Hepatocyte (in vitro differentiated cells): ENCODE measurements around the gene RNF130.

Source experiments
- EZH2 ChIP-seq: fragments of 200-600 bp; sonication (generic); IDR thresholded peaks from 2 replicates; pipeline ENCODE4 v1.6.1; 2016; ENCODE audit warnings: antibody characterized with exemption, mild to moderate bottlenecking, borderline replicate concordance
- TF ChIP-seq, protein P1 (sequence below): fragments of 200-600 bp; sonication (generic); IDR thresholded peaks from 2 replicates; pipeline ENCODE4 v1.5.1; 2016; ENCODE audit warnings: antibody characterized with exemption, mild to moderate bottlenecking; ENCODE audit not compliant: poor library complexity

DNA sequence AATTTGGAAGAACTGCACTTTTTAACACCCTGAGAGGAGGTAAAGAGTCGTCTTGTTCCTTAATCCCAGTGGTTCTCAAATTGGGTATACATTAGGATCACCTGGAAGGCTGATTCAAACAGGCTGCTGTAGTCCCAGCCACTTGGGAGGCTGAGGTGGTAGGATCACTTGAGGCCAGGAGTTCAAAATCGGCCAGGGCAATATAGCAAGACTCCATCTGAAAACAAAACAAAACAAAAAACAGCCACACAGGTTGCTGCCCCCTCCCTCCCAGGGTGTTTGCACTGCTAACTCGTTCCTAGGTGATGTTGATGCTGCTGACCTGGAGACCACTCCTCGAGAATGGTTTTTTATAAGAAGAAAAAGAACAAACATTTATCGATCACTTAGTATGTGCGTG lies 162.3 kb downstream of the RNF130 start:
- TF ChIP-seq, protein P1, sequence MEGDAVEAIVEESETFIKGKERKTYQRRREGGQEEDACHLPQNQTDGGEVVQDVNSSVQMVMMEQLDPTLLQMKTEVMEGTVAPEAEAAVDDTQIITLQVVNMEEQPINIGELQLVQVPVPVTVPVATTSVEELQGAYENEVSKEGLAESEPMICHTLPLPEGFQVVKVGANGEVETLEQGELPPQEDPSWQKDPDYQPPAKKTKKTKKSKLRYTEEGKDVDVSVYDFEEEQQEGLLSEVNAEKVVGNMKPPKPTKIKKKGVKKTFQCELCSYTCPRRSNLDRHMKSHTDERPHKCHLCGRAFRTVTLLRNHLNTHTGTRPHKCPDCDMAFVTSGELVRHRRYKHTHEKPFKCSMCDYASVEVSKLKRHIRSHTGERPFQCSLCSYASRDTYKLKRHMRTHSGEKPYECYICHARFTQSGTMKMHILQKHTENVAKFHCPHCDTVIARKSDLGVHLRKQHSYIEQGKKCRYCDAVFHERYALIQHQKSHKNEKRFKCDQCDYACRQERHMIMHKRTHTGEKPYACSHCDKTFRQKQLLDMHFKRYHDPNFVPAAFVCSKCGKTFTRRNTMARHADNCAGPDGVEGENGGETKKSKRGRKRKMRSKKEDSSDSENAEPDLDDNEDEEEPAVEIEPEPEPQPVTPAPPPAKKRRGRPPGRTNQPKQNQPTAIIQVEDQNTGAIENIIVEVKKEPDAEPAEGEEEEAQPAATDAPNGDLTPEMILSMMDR, result no peak
- TF ChIP-seq EZH2, result no peak
